ENCODE results near the gene LZTR1.

- TF ChIP-seq CTCF (IDR thresholded peaks at IDR 0.05) (no peak), POLR2A (IDR thresholded peaks at IDR 0.05) (no peak)
Observed at GRCh38 chr22:21034989-21035388, 52.9 kb downstream of the LZTR1 start.

Measured in testis (tissue), 2 donors.